Skin epidermis (tissue), 12 donors: ENCODE measurements around the gene SPEM2.
A peak's percentile ranks its signal among the peaks of the same experiment; 100 is the strongest.

Experiments
- H3K27ac ChIP-seq, 21 experiments: fragments of 200-600 bp; sonication (generic) in 11 of 21; one replicate each; pipeline ENCODE4 v1.5.0; 2020; ENCODE audit warnings: mild to moderate bottlenecking in 3 of 21, inconsistent platforms in 2 of 21, moderate library complexity in 2 of 21
- H3K4me3 ChIP-seq, 7 experiments: fragments of 200-600 bp; sonication (generic) in 2 of 7; one replicate each; pipeline ENCODE4 v1.5.0; 2020; ENCODE audit warnings: inconsistent platforms in 2 of 7, mild to moderate bottlenecking in 2 of 7, moderate library complexity in 1 of 7

Gene SPEM2

GRCh38 chr17:7403043-7403726 is 22.2 kb upstream of the SPEM2 start:
- Histone ChIP-seq H3K27ac (peak overlapping the region in 20 of 21 experiments; percentile 60 to 93 (median 85)), H3K4me3 (peak overlapping the region; percentile 46 to 72 (median 60))

DNA sequence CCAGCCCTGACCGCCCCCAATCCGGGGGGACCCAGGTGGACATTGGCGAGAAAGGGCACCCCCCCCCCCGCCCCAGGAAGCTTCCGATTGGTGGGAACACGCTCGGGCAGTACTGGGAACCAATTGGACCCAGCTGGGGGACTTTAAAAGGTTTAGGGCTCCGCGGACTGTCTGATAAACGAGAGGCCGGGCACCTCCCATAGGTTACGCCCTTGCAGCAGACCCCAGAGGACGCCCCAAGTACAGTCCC is 21.8 kb upstream of the SPEM2 start:
- H3K4me3 ChIP-seq, result peak overlapping the region; percentile 46 to 72 (median 60)
- H3K27ac ChIP-seq, result peak overlapping the region in 20 of 21 experiments; percentile 60 to 93 (median 85)

GRCh38 chr17:7403977-7404736 is 21.3 kb upstream of the SPEM2 start, which contains the start of gene TMEM256:
Gene TMEM256, minus strand, starts transcription at chr17:7404097. Its CDS starts 13 bp downstream, at chr17:7404084.
- Histone ChIP-seq H3K4me3 (peak within 1 kb of the TSS; percentile 46 to 72 (median 60)), H3K27ac (peak within 1 kb of the TSS; percentile 60 to 94 (median 85))

- Histone ChIP-seq H3K27ac (peak overlapping the region; percentile 56 to 94 (median 82)), H3K4me3 (peak overlapping the region; percentile 46 to 72 (median 60))
These were observed 20.6 kb upstream of the SPEM2 start for GRCh38 chr17:7404737-7405349.

DNA sequence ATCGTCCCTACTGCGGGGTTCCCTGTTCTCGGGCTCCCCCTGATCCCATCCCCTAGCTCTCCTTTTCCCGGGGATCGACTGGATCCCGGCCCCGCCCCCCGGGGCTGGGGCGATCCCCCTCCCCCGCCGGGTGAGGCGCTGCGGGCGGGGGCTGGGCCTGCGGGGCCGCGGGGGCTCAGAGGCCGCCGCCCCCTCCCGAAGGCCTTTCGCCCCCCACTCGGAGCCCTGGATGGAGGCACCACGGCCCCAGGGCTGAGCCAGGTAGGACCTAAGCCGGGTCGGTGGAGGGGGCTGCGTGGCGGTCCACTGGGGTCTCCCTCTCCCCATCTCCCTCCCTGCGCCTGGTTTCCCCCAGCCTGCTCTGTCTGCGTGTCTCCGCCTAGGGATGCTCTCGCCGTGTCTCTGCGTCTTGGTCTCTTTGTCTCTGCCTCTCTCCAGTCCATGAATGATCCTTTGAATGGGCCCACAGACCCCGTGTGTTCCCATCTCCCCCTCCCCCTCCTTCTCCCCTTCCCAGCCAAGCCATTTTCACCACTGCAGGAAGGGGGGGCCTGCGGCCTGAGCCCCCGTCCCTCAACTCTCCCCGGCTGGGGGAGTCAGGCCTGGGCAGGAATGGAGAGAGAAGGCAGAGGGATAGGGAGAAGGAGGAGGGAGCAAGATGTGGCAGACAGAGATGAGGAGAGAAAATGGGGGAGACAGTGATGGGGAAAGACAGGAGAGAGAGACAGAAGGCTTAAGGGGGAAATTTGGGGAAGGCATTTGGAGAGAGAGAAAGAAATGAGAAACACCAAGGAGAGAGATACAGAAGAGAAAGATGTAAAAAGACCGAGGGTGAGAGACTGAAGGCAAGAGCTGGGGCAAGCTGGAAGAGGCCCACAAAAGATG is 19.8 kb upstream of the SPEM2 start:
- Histone ChIP-seq H3K27ac (peak overlapping the region in 20 of 21 experiments; percentile 56 to 94 (median 83)), H3K4me3 (peak overlapping the region; percentile 46 to 72 (median 60))

- Histone ChIP-seq H3K27ac (peak overlapping the region in 10 of 21 experiments; percentile 75 to 94 (median 88)), H3K4me3 (peak overlapping the region in 2 of 7 experiments; percentile 62 to 65)
These were observed 19.1 kb upstream of the SPEM2 start for GRCh38 chr17:7406235-7406825.

DNA sequence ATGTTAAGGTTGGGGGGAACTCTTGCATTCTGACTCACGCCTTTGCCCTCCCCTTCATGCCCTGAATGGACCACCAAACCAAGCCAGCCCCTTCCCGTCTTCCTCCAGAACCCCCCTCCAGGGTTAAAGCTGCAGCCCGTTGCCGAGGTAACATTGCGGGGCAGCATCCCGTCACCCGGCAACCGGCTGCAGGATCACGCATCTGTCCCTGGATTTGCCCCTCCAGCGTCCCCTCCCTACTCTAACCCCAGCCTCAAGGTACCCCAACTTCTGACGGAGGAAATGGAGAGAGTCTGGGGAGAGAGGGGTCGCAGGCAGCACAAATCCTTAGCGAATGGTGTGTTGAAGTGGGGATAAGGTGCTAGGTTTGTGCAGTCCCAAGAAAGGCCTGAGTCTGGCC is 18.3 kb upstream of the SPEM2 start:
- Histone ChIP-seq H3K4me3 (no peak overlapping the region), H3K27ac (no peak overlapping the region)

GRCh38 chr17:7407485-7408251 is 17.7 kb upstream of the SPEM2 start, which contains the start of gene NLGN2:
Gene NLGN2, plus strand, starts transcription at chr17:7407845. Its CDS starts 411 bp downstream, at chr17:7408256.
- Histone ChIP-seq H3K4me3 (no peak within 1 kb of the TSS), H3K27ac (peak within 1 kb of the TSS in 1 of 21 experiments; percentile 92)

DNA sequence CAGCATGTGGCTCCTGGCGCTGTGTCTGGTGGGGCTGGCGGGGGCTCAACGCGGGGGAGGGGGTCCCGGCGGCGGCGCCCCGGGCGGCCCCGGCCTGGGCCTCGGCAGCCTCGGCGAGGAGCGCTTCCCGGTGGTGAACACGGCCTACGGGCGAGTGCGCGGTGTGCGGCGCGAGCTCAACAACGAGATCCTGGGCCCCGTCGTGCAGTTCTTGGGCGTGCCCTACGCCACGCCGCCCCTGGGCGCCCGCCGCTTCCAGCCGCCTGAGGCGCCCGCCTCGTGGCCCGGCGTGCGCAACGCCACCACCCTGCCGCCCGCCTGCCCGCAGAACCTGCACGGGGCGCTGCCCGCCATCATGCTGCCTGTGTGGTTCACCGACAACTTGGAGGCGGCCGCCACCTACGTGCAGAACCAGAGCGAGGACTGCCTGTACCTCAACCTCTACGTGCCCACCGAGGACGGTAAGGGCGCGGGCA is 17.1 kb upstream of the SPEM2 start:
- Histone ChIP-seq H3K27ac (peak overlapping the region in 1 of 21 experiments; percentile 16), H3K4me3 (no peak overlapping the region)

DNA sequence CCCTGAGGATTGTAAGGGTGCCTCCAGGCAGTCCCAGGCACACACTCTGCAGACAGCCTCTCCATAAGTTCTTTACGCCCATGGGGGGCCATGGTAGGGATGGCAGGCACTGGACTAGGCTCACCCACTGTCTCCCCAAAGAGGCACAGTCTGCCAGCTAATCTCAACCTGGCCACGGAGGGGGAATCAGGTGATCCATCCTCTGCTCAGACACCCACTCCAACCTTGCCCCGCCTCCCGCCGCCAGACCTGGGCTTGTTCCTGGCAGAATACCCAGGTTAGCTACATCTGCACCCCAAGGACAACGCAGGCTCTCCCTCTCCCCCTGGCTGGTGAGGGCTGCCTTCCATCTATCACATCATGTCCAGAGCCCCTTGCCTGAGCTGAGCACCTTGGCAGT is 16.6 kb upstream of the SPEM2 start:
- Histone ChIP-seq H3K4me3 (no peak overlapping the region), H3K27ac (no peak overlapping the region)

DNA sequence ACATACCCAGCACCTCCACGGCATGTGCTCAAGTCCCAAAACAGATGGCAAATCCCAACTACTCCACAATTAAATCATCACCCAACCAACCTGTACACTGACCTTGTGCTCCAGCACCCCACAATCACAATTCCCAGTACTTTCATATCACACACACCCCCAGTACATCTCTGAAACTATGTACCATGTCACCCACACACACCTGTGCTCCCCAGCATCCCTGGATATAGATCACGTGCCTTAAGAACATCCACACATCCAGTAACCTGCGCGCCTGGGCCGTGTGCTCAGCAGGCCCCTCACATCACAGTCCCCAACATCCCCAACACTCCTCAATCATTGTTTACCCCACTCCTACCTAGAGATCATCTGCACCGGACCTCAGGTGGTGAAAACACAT is 15.7 kb upstream of the SPEM2 start:
- Histone ChIP-seq H3K27ac (no peak overlapping the region), H3K4me3 (no peak overlapping the region)

GRCh38 chr17:7410634-7411426 is 14.6 kb upstream of the SPEM2 start:
- Histone ChIP-seq H3K4me3 (no peak overlapping the region), H3K27ac (peak overlapping the region in 1 of 21 experiments; percentile 10)

DNA sequence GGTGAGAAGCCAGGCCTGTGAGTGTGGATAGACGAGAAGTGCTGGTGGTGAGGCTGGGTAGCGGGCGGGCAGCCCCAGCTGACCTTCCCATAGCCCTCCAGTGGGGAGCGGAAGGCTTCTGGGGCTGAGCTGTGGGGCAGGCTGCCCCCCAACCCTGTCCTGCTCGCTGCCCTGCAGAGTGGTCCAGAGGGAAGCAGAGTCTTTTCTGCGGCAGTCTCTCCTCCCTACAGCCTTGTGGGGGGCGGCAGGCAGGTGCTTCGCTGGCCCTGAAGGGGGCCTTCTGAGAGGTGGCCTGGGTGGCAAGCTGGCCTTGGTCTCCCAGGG is 14.0 kb upstream of the SPEM2 start:
- no peak overlapping the region for H3K4me3 ChIP-seq
- H3K27ac ChIP-seq, result peak overlapping the region in 1 of 21 experiments; percentile 10

DNA sequence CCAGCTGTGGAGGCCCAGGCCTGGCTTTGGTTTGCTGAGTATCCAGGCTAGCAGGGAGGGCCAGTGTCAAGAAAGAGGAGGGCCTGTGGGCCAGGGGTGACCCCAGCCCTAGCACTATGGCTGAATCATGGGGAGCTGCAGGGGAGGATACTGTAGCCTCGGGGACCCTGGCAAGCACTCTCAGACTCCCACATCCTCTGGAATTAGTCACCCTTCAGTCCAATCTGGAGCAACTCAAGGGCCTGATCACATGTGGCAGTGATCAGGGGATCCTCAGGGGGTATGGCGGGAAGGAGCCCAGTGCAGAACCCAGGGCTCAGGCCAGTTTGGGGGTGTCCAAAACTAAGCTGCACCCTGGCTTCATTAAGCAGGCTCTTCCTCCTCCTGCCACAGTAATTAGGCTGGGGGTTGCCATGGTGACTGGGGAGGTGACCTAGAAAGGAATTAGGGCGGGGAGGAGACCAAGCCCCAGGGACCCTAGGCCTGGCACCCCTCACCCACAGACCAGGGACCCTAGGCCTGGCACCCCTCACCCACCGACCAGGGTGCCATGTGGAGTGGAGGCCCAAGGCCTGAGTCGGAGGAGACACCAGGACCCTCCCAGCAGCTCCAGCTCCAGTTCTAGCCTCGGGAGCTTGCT is 11.9 kb upstream of the SPEM2 start:
- H3K4me3 ChIP-seq, result no peak overlapping the region
- peak overlapping the region in 6 of 21 experiments; percentile 10 to 60 (median 26) for H3K27ac ChIP-seq

DNA sequence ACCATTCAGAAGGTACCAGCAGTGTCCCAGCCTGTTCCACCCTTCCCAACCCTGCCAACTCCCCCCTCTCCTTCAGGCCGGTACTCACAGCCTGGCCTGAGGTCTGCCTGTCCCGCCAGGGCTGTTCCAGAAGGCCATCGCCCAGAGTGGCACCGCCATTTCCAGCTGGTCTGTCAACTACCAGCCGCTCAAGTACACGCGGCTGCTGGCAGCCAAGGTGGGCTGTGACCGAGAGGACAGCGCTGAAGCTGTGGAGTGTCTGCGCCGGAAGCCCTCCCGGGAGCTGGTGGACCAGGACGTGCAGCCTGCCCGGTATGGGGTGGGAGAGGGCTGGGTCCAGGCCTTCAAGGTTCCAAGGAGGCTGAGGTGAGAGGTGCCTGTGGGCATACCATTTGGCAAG is 10.6 kb upstream of the SPEM2 start:
- Histone ChIP-seq H3K27ac (no peak overlapping the region), H3K4me3 (no peak overlapping the region)

DNA sequence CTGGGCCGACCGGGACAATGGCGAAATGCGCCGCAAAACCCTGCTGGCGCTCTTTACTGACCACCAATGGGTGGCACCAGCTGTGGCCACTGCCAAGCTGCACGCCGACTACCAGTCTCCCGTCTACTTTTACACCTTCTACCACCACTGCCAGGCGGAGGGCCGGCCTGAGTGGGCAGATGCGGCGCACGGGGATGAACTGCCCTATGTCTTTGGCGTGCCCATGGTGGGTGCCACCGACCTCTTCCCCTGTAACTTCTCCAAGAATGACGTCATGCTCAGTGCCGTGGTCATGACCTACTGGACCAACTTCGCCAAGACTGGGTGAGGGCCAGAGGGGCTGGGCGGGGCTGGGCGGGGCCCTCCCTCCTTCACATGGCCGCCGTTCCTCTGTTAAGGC is 9.6 kb upstream of the SPEM2 start:
- Histone ChIP-seq H3K27ac (no peak overlapping the region), H3K4me3 (no peak overlapping the region)

GRCh38 chr17:7416323-7416722 is 9.1 kb upstream of the SPEM2 start:
- no peak overlapping the region for H3K4me3 ChIP-seq
- no peak overlapping the region for H3K27ac ChIP-seq
